Activated naive CD4-positive, alpha-beta T cell treated with anti-CD3 and anti-CD28 coated beads, Interleukin-2, amount 10 ng/mL, durations not matched to agents 7 days and 5 days (primary cell): ENCODE data around the gene RNGTT.
"Not testable (repeated sequence)": the region's sequence is repeated elsewhere in the genome, so short reads cannot be mapped to it uniquely, and the experiment has no call there.

Experiments
- CTCF ChIA-PET: fragments of 350-600 bp; sonication (Branson Sonifier 250); formaldehyde crosslinking; loops from one replicate; lab custom pipeline; 2021; ENCODE audit warnings: antibody characterized with exemption; lab: Charles Lee
- DNase-seq: peaks from one replicate; pipeline ENCODE4 v3.0.0-alpha.2; 2020
- H3K27ac Mint-ChIP-seq: one replicate; pipeline ENCODE4 v1.8.0; 2021; ENCODE audit warnings: mild to moderate bottlenecking, moderate library complexity, mixed read lengths
- H3K27me3 Mint-ChIP-seq: one replicate; pipeline ENCODE4 v1.8.0; 2021; ENCODE audit warnings: mild to moderate bottlenecking, mixed read lengths
- H3K36me3 Mint-ChIP-seq: one replicate; pipeline ENCODE4 v1.8.0; 2021; ENCODE audit warnings: mixed read lengths
- H3K4me1 Mint-ChIP-seq: one replicate; pipeline ENCODE4 v1.8.0; 2021; ENCODE audit warnings: mixed read lengths
- H3K4me3 Mint-ChIP-seq: one replicate; pipeline ENCODE4 v1.8.0; 2021; ENCODE audit warnings: mild to moderate bottlenecking, moderate library complexity, mixed read lengths
- H3K9me3 Mint-ChIP-seq: one replicate; pipeline ENCODE4 v1.8.0; 2021; ENCODE audit warnings: mixed read lengths

RNGTT gene

GRCh38 chr6:88985901-88986300 is 22.5 kb upstream of the RNGTT start:
- H3K4me1 Mint-ChIP-seq = peaks cover 2% of the 10 kb centered on the region

GRCh38 chr6:88984606-88985005 is 21.2 kb upstream of the RNGTT start:
- CTCF ChIA-PET = interaction anchor here (1.2 to 3.6 kb wide), 8 partner anchors 94 to 387 kb away, joined by 3 to 32 read pairs (median 4); partner anchors contain the start of gene PNRC1
- DNase-seq = no peak
- H3K4me1 Mint-ChIP-seq = peaks cover 2% of the 10 kb centered on the region
- H3K36me3 Mint-ChIP-seq = no peaks in the 10 kb centered on the region
- H3K4me3 Mint-ChIP-seq = no peak overlapping the region
- peaks cover 4% of the 10 kb centered on the region for H3K27me3 Mint-ChIP-seq
- H3K27ac Mint-ChIP-seq = no peak overlapping the region
- no peaks in the 10 kb centered on the region for H3K9me3 Mint-ChIP-seq

More at GRCh38 chr6:88985901-88986300, 22.5 kb upstream of the RNGTT start:
- no peak overlapping the region for H3K4me3 Mint-ChIP-seq
- H3K36me3 Mint-ChIP-seq = no peaks in the 10 kb centered on the region
- peaks cover 7% of the 10 kb centered on the region for H3K27me3 Mint-ChIP-seq
- H3K27ac Mint-ChIP-seq = no peak overlapping the region
- no peak for DNase-seq
- CTCF ChIA-PET = interaction anchor here (1.1 kb wide), 1 partner anchor 297 kb away, joined by 3 read pairs; no protein-coding TSS in a partner anchor
- no peaks in the 10 kb centered on the region for H3K9me3 Mint-ChIP-seq

GRCh38 chr6:88984152-88984551 is 20.7 kb upstream of the RNGTT start:
- H3K27ac Mint-ChIP-seq = no peak overlapping the region
- CTCF ChIA-PET = interaction anchor here (0.9 to 3.6 kb wide), 14 partner anchors 95 to 388 kb away, joined by 3 to 32 read pairs (median 4); partner anchors contain the start of genes PNRC1 and SRSF12
- H3K9me3 Mint-ChIP-seq = no peaks in the 10 kb centered on the region
- H3K4me3 Mint-ChIP-seq = no peak overlapping the region
- H3K36me3 Mint-ChIP-seq = no peaks in the 10 kb centered on the region
- H3K27me3 Mint-ChIP-seq = peaks cover 4% of the 10 kb centered on the region
- H3K4me1 Mint-ChIP-seq = peaks cover 2% of the 10 kb centered on the region
- DNase-seq = no peak

- peaks cover 4% of the 10 kb centered on the region for H3K27me3 Mint-ChIP-seq
- no peak overlapping the region for H3K27ac Mint-ChIP-seq
- H3K36me3 Mint-ChIP-seq = no peaks in the 10 kb centered on the region
- no peaks in the 10 kb centered on the region for H3K9me3 Mint-ChIP-seq
- DNase-seq = peak; percentile 42
- H3K4me3 Mint-ChIP-seq = no peak overlapping the region
- peaks cover 2% of the 10 kb centered on the region for H3K4me1 Mint-ChIP-seq
- CTCF ChIA-PET = interaction anchor here (0.8 to 3.6 kb wide), 26 partner anchors 10 to 664 kb away, joined by 3 to 32 read pairs (median 4); partner anchors contain the start of genes PNRC1, RNGTT and SRSF12
Measured at GRCh38 chr6:88983532-88983931, 20.1 kb upstream of the RNGTT start.

GRCh38 chr6:88983129-88983528 is 19.7 kb upstream of the RNGTT start:
- H3K36me3 Mint-ChIP-seq, DNase-seq, H3K4me1 Mint-ChIP-seq, H3K4me3 Mint-ChIP-seq, H3K9me3 Mint-ChIP-seq, H3K27ac Mint-ChIP-seq, H3K27me3 Mint-ChIP-seq: not testable (repeated sequence)
- CTCF ChIA-PET = interaction anchor here (0.8 to 3.6 kb wide), 33 partner anchors 10 to 665 kb away, joined by 3 to 32 read pairs (median 4); partner anchors contain the start of genes PNRC1, RNGTT and SRSF12

- H3K4me3 Mint-ChIP-seq = no peak overlapping the region
- no peak overlapping the region for H3K27ac Mint-ChIP-seq
- peaks cover 4% of the 10 kb centered on the region for H3K27me3 Mint-ChIP-seq
- peaks cover 2% of the 10 kb centered on the region for H3K4me1 Mint-ChIP-seq
- H3K9me3 Mint-ChIP-seq = no peaks in the 10 kb centered on the region
- H3K36me3 Mint-ChIP-seq = no peaks in the 10 kb centered on the region
- CTCF ChIA-PET = interaction anchor here (0.6 to 3.6 kb wide), 36 partner anchors 9 to 665 kb away, joined by 3 to 32 read pairs (median 4); partner anchors contain the start of genes PNRC1 and RNGTT
- no peak for DNase-seq
Measured at GRCh38 chr6:88982720-88983119, 19.3 kb upstream of the RNGTT start.

GRCh38 chr6:88975369-88975768 is 12.0 kb upstream of the RNGTT start:
- Mint-ChIP-seq H3K36me3 (no peaks in the 10 kb centered on the region), H3K4me3 (no peak overlapping the region), H3K27ac (no peak overlapping the region), H3K27me3 (peaks cover 4% of the 10 kb centered on the region), H3K4me1 (peaks cover 6% of the 10 kb centered on the region), H3K9me3 (no peaks in the 10 kb centered on the region)
- no peak for DNase-seq
- CTCF ChIA-PET = interaction anchor here (0.6 to 0.7 kb wide), 2 partner anchors 68 to 1872 kb away, joined by 3 read pairs; no protein-coding TSS in a partner anchor

GRCh38 chr6:88972504-88973423 is 9.3 kb upstream of the RNGTT start:
- H3K4me1 Mint-ChIP-seq = peaks cover 6% of the 10 kb centered on the region
- H3K9me3 Mint-ChIP-seq = peaks cover 2% of the 10 kb centered on the region
- H3K27me3 Mint-ChIP-seq = peaks cover 4% of the 10 kb centered on the region
- no peaks in the 10 kb centered on the region for H3K36me3 Mint-ChIP-seq
- DNase-seq = no peak
- H3K4me3 Mint-ChIP-seq = no peak overlapping the region
- CTCF ChIA-PET = interaction anchor here (1.4 kb wide), 1 partner anchor 10 kb away, joined by 4 read pairs; no protein-coding TSS in a partner anchor
- H3K27ac Mint-ChIP-seq = no peak overlapping the region

- Mint-ChIP-seq H3K4me1 (peaks cover 8% of the 10 kb centered on the region), H3K36me3 (peaks cover 3% of the 10 kb centered on the region), H3K4me3 (no peak overlapping the region), H3K9me3 (peaks cover 6% of the 10 kb centered on the region), H3K27me3 (peaks cover 12% of the 10 kb centered on the region), H3K27ac (no peak overlapping the region)
- no peak for DNase-seq
- CTCF ChIA-PET = no interaction called here
Measured at GRCh38 chr6:88970301-88970700, 6.9 kb upstream of the RNGTT start.

- Mint-ChIP-seq H3K4me1 (peaks cover 17% of the 10 kb centered on the region), H3K27me3 (peaks cover 11% of the 10 kb centered on the region)
- H3K27ac Mint-ChIP-seq, DNase-seq, CTCF ChIA-PET, H3K36me3 Mint-ChIP-seq, H3K9me3 Mint-ChIP-seq, H3K4me3 Mint-ChIP-seq: not testable (repeated sequence)
Measured at GRCh38 chr6:88969255-88969654, 5.8 kb upstream of the RNGTT start.

- Mint-ChIP-seq H3K27ac (no peak overlapping the region), H3K36me3 (peaks cover 6% of the 10 kb centered on the region), H3K4me3 (no peak overlapping the region), H3K9me3 (peaks cover 6% of the 10 kb centered on the region), H3K4me1 (peaks cover 24% of the 10 kb centered on the region), H3K27me3 (peaks cover 11% of the 10 kb centered on the region)
- CTCF ChIA-PET = no interaction called here
- no peak for DNase-seq
Measured at GRCh38 chr6:88967891-88968290, 4.5 kb upstream of the RNGTT start.

GRCh38 chr6:88965691-88966090 is 2.3 kb upstream of the RNGTT start:
- H3K27me3 Mint-ChIP-seq = peaks cover 11% of the 10 kb centered on the region
- CTCF ChIA-PET = no interaction called here
- H3K27ac Mint-ChIP-seq = no peak overlapping the region
- H3K36me3 Mint-ChIP-seq = peaks cover 6% of the 10 kb centered on the region
- peaks cover 40% of the 10 kb centered on the region for H3K4me1 Mint-ChIP-seq
- H3K4me3 Mint-ChIP-seq = no peak overlapping the region
- peaks cover 6% of the 10 kb centered on the region for H3K9me3 Mint-ChIP-seq
- DNase-seq = no peak

- Mint-ChIP-seq H3K4me1 (peaks cover 45% of the 10 kb centered on the region), H3K36me3 (peaks cover 8% of the 10 kb centered on the region), H3K27me3 (peaks cover 11% of the 10 kb centered on the region), H3K27ac (no peak overlapping the region), H3K4me3 (peak overlapping the region; percentile 98), H3K9me3 (peaks cover 6% of the 10 kb centered on the region)
- no peak for DNase-seq
- CTCF ChIA-PET = no interaction called here
Measured at GRCh38 chr6:88964509-88964908, 1.1 kb upstream of the RNGTT start.

- Mint-ChIP-seq H3K36me3 (peaks cover 30% of the 10 kb centered on the region), H3K9me3 (peaks cover 10% of the 10 kb centered on the region), H3K4me3 (no peak overlapping the region), H3K27ac (no peak overlapping the region), H3K4me1 (peaks cover 46% of the 10 kb centered on the region), H3K27me3 (no peaks in the 10 kb centered on the region)
- CTCF ChIA-PET = no interaction called here
- no peak for DNase-seq
Measured at GRCh38 chr6:88958842-88959241, 4.6 kb downstream of the RNGTT start.
